Measurements from ENCODE around the gene GPR158. TPM values are rescaled to one million over a fixed set of nuclear protein-coding genes. Genes with fewer than 3 reads are reported as not detected.

The GPR158 gene
- polyA plus RNA-seq, 3 donors, result 0.17 to 0.52 (median 0.20) TPM

GRCh38 chr10:25392132-25392531, 217.3 kb downstream of the GPR158 start:
- DNase-seq, result no peak

GRCh38 chr10:25393621-25394020, 218.8 kb downstream of the GPR158 start:
- no peak for DNase-seq

DNA sequence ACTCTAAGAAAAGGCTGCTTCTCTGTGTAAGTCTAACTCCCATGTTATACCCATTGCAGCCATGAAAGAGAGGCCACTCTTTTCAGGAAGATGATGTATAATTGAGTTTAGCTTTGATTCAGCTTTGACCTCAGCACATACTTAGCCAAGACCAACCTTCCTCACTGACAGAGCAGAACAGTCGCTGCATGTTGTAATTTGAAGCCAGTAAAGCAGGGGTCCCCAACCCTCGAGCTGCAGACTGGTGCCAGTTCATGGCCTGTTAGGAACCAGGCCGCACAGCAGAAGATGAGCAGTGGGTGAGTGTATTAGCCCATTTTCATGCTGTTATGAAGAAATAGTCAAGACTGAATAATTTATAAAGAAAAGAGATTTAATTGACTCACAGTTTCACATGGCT, 223.9 kb downstream of the GPR158 start:
- DNase-seq, result no peak

- DNase-seq, result no peak
Measured at GRCh38 chr10:25405871-25406270, 231.1 kb downstream of the GPR158 start.

GRCh38 chr10:25417611-25418010, 242.8 kb downstream of the GPR158 start:
- no peak for DNase-seq

GRCh38 chr10:25425776-25426175, 251.0 kb downstream of the GPR158 start:
- no peak for DNase-seq

- DNase-seq, result no peak
Measured at GRCh38 chr10:25436431-25436830, 261.6 kb downstream of the GPR158 start.

DNA sequence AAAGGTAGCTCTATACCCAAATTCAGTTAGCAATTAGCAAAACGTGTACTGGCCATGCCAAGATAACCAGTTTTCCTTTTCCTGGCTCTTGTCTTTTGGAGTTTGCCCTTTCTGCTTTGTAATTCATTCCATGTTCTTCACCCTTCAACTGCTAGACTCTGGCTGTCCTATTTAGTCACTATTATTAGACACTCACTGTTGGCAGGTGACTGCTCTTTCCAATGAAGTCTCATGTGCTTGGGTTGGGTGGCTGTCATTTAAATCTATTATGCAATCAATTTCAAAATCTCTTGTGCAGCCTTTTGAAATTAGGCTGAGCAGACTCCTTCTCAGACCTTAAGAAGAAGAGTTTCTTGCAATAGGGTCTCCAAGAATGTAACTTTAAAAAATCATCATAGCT, 266.5 kb downstream of the GPR158 start:
- DNase-seq, result no peak

GRCh38 chr10:25444266-25444665, 269.5 kb downstream of the GPR158 start:
- no peak for DNase-seq

- no peak for DNase-seq
Measured at GRCh38 chr10:25451401-25451800, 276.6 kb downstream of the GPR158 start.

GRCh38 chr10:25453619-25454018, 278.8 kb downstream of the GPR158 start:
- no peak for DNase-seq

GRCh38 chr10:25455980-25456567, 281.3 kb downstream of the GPR158 start:
- DNase-seq, result peak; percentile 10

GRCh38 chr10:25457552-25457951, 282.8 kb downstream of the GPR158 start:
- no peak for DNase-seq

DNA sequence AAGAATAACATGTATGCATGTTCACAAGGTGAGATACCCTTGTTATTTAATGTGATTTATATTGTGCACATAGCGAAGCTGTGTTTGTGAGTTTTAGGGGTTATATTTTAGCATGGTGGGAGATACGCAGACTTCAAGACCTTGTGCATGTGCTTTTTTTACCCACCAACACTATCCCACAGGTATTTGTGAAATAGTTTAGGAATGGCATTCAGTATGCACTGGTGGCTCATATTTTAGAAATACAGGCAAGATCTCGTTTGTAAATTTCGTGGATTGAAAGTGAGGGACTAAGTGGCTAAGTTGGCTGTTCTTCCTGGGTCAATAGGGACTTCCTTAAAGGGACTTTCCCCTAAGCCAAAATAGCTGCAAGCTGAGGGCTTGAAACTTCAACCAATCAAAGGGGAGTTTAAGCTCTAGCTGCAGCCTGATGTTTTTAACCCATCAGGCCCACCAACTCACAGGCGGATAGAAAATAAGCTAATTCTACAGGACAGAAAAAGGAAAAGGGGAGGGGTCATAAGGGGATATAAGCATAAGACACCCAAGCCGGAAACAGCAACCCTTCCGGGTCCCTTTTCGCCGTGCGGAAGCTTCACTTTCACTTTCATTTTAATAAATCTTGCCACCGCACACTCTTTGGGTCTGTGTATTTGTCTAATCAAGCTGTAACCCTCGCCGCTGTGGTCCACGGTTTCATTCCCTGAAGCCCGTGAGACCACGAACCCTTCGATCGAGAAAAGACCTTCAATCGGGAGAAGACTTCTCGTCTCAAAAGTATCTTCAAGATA, 291.0 kb downstream of the GPR158 start:
- DNase-seq, result no peak

DNA sequence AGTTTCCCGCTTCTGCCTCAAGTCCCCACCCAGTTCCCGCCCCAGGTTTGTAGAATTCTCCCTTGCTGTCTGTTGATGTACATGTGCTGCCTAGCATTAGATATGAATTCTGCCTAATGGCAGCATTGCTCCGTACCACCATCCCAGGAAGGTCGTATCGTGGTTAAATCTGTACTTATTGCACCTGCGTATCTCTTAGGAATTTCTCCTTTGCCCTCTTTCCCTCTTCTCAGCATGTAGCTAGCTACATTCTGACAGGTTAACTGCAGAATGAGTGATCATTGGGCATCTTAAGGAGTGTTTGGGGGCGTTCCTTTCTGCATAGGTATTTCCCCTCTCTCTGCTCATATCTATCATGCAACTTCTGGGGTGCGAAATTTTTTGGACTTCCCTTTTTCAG, 293.1 kb downstream of the GPR158 start:
- no peak for DNase-seq

- DNase-seq, result no peak
Measured at GRCh38 chr10:25481467-25481866, 306.7 kb downstream of the GPR158 start.

DNA sequence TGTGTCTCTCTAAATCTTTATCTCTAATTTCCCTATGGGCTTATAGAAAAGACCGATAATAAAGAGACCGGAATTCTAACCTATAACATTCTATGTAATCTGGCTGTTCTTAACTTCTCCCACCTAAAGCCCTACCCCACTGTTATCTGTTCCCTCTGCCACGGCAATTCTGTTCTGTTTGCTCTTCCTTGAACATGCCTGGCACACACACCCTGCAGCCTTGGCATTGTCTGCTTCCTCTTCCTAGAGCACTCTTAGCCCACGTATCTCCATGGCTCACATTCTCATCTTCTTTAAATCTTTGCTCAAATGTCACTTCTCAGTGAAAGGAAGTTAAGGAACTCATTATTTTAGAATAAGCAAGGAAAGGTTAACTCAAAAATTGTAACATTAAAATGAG, 309.2 kb downstream of the GPR158 start:
- DNase-seq, result no peak

DNA sequence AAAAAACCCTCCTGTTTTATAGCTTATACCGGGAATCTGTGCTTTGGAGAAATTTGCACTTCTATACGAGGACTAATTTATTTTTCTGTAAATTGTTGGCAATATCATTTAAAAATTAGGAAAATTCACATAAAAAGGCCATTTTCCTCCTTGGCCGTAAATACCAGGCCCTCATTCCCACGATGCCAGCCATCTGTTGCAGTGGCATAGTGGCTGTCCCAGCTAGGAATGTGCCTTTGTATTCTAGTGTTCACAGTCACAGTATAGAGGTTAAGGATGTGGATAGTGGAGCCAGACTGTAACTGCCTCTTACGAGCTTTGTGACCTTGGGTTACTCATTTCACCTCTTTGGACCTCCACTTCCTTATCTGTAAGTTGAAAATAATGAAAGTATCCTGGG, 312.5 kb downstream of the GPR158 start:
- DNase-seq, result no peak

GRCh38 chr10:25492040-25492439, 317.2 kb downstream of the GPR158 start:
- DNase-seq, result no peak

- no peak for DNase-seq
Measured at GRCh38 chr10:25492680-25493079, 317.9 kb downstream of the GPR158 start.

DNA sequence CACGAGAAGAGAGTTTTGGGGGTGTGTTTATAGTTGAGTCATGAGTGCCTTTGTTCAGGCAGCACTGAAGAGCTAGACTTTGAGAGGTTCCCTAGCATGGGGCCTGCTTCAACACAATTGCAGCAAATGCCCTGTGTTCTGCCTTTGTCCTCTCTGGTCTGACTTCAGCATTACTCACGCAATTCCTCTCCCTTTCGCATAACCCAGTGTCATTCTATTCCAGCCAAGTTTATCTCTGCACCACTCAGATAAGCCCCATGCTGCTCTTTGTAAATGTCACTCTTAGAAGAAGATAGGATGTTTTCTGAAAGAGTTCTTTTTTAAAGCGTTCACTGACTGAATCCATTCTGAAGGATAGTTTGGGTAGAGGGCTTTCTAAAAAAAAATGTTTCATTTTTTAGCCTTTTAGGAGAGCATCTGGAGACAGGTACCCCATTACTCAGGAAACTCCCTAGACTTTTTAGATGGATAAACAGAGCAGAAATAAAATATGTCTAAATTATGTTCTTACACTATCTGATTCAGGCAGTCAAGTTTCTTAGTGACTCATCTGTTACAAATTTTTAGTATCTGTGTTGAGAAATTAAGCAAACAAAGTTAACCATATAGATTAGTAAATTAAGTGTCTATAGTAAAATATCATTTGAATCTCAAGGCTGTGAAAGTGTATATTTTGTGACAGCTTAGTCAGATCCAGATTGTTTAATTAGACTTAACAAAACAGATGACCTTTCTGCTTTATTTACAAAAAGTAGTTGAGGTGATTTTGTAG, 318.5 kb downstream of the GPR158 start:
- no peak for DNase-seq

GRCh38 chr10:25497246-25497645, 322.4 kb downstream of the GPR158 start:
- no peak for DNase-seq

DNA sequence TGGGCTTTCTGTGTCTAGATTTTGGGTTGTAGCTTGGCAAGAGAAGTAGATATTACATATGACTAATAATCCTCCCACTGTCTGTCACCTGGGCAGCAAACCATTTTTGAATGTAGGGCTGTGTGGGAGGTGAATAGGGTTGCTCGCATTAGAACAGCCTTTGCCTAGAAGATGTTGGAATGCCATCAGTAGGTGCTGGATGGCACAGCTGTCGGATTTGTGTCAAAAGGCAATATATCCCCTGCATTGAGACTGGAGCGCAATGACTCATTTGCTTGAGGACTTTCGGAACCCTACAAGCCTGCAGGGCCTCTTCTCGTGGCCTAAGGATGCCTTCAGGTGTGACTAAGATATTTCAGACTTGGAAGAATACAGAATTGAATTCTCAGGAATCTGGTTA, 323.8 kb downstream of the GPR158 start:
- DNase-seq, result no peak
